ENCODE data around the gene PADI3.
"Not testable (repeated sequence)": the region's sequence is repeated elsewhere in the genome, so short reads cannot be mapped to it uniquely, and the experiment has no call there.

PADI3 gene

DNA sequence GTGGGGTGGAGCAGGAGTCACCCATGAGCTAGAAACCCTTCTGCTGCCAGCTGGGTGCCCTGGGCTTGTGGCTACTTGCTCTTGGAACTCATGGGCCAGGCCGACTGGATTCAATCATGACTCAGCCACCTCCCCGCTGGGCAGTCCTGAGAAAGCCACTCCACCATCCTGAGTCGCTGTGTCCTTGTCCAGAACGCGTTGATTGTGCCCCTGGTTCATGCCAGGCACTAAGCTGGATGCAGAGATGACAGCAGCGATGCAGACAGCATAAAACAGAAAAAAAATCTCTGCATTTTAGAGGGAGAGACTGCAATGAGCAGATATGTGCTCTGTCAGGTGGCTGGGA lies 33.4 kb upstream of the PADI3 start:
- no peak for DNase-seq

DNA sequence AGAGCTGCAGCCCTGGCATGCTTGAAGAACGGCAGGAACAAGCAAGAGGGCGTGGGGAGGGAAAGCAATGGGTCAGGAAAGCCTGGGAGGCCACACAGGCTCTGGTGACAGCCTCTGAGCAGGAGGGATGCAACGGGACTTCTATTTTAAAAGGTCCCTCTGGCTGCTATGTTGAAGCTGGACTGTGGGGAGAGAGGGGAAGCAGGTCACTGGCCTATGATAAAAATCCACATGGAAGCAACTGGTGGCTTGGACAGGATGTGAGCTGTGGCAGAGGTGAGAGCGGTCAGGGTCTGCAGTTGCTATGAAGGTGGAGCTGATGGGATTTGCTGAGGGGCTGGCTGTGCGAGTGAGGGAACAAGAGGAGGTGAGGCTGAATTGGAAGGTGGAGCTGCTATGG lies 32.8 kb upstream of the PADI3 start:
- no peak for DNase-seq

DNA sequence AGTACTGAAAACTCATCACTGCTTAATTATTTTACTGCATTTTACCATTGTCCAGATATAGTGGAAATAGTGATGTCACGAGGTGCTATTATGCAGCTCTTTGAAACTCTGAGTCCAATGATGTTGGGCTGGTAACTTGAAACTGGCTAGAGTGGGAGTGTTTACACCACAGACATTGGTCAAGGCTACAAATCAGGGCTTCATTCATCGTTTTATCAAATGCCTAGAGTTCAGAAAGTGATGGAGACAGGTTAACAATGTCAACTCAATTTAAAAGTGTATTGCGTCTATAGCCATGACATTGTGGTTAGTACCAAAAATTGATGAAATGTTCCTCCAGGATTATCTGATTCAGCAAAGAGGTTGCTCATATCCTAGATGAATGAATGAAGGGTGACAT lies 31.3 kb upstream of the PADI3 start:
- DNase-seq, result no peak

DNA sequence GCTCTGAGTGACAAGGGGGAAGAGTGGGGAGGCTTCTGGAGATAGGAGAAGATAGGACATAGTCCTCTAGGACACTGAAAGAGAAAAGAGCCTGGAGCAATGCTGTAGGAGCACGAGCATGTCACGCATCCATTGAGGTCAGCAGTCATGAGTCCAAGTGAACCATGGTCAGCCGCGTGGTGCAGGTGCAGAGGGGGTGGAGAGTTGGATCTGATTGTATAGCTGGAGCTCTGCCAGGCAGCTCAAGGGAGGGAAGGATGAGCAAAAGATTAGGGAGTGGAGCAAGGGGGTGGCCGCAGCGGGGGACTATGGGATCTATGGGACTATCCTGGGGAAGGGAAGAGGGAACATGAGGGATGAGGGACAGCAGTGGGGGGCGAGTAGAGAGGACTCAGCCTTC lies 30.0 kb upstream of the PADI3 start:
- no peak for DNase-seq

- DNase-seq, result no peak
These were observed 28.6 kb upstream of the PADI3 start for GRCh38 chr1:17220287-17220686.

DNA sequence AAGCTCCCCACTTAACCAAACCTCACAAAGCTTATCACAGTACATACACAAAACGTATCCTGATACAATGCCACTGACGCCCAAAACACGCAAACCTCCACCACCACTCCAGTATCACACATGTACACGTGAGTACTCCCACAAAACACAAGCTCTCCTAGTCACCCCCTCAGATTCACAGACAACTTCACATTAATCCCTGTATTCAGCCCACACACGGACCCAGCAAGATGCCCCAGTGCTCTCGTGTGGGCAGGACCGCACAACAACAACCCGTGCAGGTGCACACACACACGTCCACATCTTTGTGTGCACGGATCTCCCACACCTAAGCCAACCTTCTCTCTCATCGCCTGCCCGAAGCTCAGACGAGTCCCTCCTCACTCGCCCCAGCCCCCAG lies 26.3 kb upstream of the PADI3 start:
- no peak for DNase-seq

DNA sequence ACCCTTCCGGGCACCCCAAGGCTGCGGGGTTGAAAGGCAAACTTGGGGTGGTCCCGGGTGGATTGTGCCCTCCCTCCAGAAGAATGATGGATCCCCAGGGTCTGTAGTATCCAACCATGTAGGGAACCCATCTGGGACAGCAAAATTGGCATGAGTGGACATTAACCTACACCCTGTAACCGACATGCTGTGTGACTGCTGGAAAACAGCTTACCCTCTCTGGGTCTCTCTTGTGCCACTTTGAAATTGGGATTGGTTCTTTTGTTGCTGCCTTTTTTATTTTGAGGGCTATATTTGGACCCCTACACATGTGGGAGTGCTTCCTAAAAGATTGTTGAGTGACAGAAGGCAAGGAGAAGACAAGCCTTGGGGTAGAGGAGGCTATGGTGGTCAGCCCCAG lies 24.5 kb upstream of the PADI3 start:
- DNase-seq, result no peak

DNA sequence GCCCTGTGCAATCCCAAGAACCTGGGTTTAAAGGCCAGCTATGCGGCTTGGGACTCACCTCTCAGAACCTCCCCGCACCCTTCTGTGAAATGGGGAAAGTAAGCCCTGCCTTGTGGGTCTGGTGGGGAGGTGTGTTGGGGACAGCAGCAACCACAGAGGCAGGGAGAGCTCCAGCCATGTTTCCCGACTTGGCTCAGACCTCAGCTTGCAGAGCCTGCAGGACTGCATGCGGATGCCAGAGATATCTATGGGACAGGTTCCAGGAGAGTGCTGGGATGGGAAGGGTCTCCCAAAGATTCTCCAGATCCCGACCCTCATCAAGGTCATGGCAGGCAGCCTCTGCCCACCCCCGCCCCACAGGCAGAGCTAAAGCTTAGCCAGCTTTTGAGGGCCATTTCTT lies 23.8 kb upstream of the PADI3 start:
- no peak for DNase-seq

DNA sequence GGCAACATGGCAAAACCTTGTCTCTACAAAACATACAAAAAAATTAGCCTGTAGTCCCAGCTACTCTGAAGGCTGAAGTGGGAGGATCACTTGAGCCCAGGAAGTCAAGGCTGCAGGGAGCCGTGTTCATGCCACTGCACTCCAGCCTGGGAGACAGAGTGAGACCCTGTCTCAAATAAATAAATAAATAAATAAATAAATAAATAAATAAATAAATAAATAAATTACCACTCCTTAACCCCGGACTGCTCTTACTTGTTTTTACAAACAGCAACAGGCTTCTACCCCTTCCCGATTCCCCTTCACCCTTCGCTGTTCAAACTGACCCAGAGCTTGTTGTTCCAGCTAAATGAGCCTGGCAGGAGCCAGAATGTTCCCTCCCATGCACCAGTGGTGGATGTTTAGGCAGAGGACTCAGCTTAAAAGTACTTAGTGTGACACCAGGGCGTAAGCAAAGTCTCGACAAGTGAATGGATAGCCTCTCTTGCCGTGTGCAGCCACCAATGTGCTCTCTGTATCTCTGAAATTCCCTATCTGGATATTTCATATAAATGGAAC lies 21.5 kb upstream of the PADI3 start:
- DNase-seq, result no peak

GRCh38 chr1:17228619-17229018 lies 20.3 kb upstream of the PADI3 start:
- no peak for DNase-seq

DNA sequence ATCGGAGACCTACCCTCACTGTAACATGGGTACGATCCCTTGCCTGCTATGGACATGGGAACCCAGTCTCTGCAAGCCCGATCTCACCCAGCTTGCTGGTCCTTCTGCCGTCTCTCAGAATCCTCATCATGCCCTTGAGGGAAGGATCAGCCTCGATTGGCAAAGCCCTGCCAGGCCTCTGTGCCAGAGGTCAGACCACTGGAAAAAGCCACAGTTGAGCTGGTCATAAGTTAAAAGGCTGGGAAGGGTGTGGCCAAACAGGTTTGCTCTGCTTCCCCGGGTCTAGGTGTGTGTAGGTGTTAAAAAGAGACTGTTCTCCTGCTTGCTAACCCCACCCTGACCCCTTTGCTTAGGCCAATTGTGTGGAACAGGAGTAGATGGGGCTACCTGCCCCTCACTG lies 19.5 kb upstream of the PADI3 start:
- DNase-seq, result no peak

DNA sequence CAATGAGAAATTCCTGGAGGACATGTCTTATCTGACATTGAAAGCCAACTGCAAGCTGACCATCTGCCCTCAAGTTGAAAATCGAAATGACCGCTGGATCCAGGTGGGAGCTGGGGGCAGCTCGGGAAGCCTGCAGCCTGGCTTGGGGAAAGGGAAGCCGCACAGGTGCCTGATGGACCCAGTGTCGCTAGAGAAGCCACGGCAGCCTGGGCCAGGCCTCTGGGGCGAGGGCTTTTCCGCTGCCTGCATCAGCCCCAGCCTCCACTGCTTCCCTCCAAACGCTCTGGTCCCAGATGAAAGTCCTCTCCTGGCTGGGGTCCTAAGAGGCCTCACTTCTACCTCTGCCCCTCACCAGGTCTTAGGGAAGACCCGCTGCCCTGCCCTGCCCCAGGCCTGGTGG lies 18.8 kb upstream of the PADI3 start:
- DNase-seq, result no peak

GRCh38 chr1:17230671-17231310 lies 18.1 kb upstream of the PADI3 start:
- DNase-seq, result no peak

- no peak for DNase-seq
These were observed 15.9 kb upstream of the PADI3 start for GRCh38 chr1:17232759-17233661.

DNA sequence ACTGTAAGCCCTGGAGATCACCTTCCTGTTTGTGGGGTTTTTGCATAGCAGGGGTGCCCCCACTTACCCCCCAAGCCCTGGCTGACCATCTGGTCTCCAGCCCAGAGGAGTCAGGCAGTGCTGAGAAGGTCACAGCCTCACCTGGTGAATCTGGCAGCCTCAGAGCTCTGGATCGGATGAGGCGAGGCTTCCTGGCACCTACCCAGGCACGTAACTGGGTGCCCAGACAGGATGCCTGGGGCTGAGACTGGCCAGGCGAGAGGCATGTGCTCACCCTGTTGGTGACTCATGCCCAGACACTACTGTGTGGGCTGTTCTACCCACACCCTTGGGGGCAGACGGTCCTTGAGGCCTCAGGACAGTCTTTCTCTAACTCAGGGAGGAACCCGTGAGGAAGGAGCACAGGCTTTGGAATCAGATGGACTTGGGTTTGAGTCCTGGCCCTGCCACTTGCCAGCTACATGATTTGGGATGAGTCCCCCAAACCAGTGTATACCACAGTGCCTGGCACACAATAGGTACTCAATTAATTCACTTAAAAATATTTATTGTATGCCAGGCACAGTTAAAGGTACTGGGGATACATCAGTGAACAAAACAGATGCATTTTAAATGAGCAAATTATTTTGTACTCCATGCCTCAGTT lies 15.1 kb upstream of the PADI3 start:
- DNase-seq, result no peak

DNA sequence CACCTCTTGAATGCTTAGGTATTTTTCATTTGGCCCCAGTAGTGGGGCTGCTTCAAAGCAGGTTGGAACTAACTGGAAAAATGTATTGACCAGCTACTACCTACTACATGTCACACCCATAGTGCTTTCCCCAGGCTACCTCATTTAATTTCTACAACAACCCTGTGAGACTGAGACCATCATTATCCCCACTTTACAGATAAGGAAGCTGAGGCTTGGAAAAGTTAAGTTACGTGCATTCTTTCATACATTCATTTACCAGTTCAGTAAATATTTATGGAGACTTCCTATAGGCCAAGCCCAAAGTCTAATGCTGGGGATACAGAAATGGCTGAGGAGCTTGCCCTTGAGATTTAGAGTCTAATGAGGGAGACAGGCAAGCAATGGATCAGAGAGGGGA lies 14.5 kb upstream of the PADI3 start:
- no peak for DNase-seq

DNA sequence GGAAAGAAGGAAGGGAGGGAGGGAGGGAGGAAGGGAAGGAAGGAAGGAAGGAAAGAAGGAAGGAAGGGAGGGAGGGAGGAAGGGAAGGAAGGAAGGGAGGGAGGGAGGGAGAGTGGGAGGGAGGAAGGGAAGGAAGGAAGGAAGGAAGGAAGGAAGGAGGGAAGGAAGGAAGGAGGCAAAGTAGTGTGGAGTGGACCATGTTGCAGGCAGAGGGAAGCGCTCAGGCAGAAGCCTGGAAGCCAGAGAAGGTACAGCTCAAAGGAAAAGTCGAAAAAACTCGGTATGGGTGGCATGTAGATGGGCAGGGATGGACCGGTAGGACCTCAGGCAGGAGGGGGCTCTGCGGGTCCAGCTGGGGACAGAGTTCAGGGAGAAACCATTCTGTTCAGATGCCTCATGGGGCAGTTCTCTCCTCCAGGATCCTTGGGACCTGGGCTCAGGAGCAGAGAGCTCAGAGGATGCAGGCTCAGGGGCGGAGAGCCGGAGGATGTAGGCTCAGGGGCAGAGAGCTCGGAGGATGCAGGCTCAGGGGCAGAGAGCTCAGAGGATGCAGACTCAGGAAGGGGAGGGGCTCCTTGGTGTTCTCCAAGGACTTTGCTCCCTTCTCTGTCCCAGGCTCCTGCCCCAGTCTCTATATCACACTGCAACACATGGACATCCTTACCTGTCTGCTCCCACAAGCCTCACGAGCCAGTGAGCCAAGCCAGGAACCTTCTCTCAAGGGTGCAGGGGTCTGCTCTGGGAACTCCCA lies 13.6 kb upstream of the PADI3 start:
- DNase-seq, result no peak

DNA sequence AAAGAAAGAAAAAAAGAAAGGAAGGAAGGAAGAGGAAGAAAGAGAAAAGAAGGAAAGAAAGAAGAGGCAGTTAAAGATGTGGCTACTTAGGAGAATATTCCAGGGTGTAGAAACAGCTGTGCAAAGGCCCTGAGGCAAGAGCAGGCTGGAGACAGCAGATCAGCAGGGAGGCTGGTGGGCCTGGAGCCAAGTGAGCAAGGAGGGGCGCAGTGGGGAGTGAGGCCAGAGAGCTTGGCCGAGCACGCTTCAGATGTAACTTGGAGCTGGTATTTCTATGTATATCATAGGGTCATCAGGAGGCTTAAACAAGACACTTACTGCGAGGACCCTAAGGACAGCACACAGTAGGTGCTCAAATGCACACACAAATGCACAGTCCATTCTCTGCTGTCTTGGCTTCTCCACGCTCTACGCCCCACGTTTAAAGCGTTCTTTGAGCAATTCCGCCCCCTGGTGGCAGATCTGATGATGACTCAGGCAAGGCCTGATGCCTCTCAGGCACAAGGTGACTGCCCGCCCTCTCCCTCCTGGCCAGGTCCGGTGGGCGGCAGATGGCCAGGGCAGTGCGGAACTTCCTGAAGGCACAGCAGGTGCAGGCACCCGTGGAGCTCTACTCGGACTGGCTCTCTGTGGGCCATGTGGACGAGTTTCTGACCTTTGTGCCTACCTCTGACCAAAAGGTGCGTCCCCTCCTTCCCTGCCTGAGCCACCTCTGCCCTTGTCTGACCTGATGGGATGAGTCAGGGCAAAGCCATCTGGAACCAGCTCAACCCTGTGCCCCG lies 11.9 kb upstream of the PADI3 start:
- DNase-seq, result peak; percentile 88

DNA sequence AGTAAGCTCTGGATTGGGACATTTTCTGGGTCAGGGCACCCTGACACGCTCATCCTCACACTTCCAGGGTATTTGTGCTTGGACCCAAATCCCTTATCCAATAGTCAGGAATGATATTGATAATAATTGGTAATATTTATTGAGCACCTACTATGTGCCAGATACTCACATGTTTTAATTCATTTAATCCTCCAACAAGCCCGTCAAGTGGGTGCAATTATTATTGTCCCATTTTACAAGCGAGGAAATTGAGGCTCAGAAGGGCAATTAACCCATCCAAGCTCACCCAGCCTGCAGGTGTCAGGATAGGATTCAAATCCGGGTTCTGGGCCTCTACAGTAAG lies 11.4 kb upstream of the PADI3 start:
- DNase-seq, result no peak

- peak; percentile 72 for DNase-seq
These were observed 9.5 kb upstream of the PADI3 start for GRCh38 chr1:17239420-17239819.

DNA sequence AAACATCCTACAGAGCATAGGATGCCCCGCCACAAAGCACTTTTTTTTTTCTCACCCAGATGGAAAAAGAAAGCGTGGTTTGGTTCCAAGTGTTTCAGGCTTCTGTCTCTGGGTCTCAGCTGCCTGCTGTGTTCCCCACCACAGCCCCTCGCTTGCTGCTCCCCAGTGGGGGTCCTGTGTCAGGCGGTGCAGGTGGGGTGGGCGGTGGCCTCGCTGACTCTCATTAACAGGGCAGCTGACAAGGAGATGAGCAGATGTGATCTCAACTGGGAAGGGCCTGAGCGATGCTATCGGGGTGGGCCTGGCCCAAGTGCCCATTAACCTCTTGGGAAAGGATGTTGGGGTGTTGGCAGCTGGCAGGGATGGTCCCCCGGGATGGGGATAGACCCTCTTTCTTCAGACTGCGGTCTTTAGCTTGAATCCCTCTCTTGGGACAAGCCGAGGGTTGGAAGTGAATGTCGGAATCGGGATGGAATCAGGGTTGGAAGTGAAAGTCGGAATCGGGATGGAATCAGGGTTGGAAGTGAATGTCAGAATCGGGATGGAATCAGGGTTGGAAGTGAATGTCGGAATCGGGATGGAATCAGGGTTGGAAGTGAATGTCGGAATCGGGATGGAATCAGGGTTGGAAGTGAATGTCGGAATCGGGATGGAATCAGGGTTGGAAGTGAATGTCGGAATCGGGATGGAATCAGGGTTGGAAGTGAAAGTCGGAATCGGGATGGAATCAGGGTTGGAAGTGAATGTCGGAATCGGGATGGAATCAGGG lies 7.7 kb upstream of the PADI3 start:
- not testable (repeated sequence) for DNase-seq

GRCh38 chr1:17241780-17242074 lies 7.2 kb upstream of the PADI3 start:
- DNase-seq, result not testable (repeated sequence)
